GM13977 (cell line): ENCODE measurements around the gene SLAMF6.

Source experiments
- DNase-seq: peaks from one replicate; pipeline ENCODE4 v3.0.0; 2012; ENCODE audit warnings: low spot score
- in situ Hi-C: fragments of 300-500 bp; cut with MboI; formaldehyde crosslinking; loops from one replicate; pipeline ENCODE4 v1.12.0; 2022; ENCODE audit warnings: low sequenced_read_pairs, low pct_unique_long_range_greater_than_20kb, mixed read lengths, inconsistent platforms; ENCODE audit not compliant: unreplicated experiment
- TF ChIP-seq, protein P1 (sequence below): IDR thresholded peaks from 2 replicates; pipeline ENCODE4 v1.5.1; 2012; ENCODE audit warnings: mild to moderate bottlenecking, control low read depth; ENCODE audit not compliant: insufficient read depth; ENCODE audit errors: extremely low read depth, missing control alignments

Gene SLAMF6

DNA sequence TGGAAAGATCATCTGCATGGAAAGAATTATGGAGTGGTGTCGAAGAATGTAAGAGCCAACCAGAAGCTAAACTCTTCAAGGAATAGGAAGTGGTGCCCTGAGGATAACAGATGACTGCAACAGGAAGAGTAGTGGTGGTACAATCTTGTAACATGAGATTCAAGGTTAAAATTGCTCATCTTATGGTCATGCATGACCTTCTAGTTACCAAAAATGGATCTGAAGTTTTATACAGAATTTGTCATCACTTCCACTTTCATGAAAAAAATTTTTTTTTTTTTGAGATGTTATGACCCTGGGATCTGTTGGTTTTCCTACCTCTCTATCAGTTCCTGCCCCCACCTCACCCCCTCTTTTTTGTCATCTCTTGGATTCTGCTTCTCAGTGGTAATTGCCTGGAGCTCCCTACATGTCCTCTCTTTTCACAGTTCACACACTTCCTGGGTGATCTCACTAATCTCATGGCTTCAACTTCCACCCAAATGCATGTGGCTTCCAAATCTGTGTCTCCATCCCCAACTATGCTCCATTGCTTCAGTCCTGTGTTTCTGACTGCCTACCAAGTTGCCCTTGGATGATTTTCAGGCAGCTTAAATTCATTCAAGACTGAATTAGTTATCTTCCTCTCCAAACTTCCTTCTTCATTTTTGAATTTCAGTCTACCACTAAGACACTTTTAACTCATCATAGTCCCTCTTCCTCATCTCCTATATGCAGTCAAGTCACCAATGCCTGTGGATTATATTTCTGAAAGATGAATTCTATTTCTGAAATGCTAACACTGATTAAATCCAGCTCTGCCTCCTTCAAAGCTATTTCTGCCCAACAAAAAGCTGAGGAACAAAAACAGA lies 48.4 kb downstream of the SLAMF6 start:
- TF ChIP-seq, protein P1, sequence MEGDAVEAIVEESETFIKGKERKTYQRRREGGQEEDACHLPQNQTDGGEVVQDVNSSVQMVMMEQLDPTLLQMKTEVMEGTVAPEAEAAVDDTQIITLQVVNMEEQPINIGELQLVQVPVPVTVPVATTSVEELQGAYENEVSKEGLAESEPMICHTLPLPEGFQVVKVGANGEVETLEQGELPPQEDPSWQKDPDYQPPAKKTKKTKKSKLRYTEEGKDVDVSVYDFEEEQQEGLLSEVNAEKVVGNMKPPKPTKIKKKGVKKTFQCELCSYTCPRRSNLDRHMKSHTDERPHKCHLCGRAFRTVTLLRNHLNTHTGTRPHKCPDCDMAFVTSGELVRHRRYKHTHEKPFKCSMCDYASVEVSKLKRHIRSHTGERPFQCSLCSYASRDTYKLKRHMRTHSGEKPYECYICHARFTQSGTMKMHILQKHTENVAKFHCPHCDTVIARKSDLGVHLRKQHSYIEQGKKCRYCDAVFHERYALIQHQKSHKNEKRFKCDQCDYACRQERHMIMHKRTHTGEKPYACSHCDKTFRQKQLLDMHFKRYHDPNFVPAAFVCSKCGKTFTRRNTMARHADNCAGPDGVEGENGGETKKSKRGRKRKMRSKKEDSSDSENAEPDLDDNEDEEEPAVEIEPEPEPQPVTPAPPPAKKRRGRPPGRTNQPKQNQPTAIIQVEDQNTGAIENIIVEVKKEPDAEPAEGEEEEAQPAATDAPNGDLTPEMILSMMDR, result no peak
- no peak for DNase-seq
- in situ Hi-C loops, result no loop called here

DNA sequence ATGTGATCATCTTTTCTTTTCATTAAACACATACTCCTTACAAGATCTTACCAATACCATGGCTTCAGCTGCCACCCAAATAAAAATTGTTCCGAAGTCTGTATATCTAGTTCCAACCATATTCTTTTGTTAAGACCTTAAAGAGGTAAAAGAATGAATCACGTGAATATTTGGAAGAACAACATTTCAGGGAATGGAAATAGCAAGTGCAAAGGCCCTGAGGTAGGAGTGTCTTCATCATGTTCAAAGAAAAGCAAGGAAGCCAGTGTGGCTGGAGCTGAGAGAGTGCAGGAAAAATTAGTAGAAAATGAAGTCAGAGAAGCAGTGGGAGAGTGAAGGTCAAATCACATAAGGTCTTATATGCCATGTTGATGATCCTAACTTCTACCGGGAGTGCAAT lies 50.9 kb downstream of the SLAMF6 start:
- in situ Hi-C loops, result no loop called here
- TF ChIP-seq, protein P1, result no peak
- no peak for DNase-seq

DNA sequence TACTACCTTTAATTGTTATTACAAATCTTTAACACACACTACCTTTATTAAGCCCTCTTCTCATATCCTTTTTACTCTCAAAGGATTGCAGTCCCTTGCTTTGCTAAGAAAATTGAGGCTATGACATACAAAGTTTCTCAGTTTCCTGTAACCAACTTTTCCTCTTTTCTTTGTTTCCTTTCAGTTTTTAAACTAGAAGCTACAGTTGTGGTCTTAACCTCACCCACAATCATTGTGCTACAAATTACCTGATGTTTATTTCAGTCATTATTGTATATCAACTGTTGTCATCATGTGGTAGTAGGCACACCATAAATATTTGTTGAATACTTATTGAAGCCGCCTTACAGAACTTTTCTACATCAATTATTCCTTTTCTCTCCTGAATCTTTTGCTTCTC lies 51.8 kb downstream of the SLAMF6 start:
- TF ChIP-seq, protein P1, result no peak
- DNase-seq, result no peak
- in situ Hi-C loops, result no loop called here

DNA sequence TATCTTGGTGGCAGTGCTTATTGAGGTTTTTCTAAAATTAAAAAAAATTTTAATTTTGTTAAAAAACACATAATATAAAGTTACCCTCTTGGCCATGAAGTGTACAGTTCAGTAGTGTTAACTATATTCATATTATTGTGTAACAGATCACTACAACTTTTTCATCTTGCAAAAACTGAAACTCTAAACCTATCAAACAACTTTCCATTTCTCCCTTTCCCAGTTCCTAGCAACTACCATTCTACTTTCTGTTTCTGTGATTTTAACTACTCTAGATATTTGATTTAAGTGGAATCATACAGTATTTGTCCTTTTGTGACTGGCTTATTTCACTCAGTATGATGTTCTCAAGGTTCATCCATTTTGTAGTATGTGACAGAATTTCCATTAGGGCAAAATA lies 55.5 kb downstream of the SLAMF6 start:
- in situ Hi-C loops, result no loop called here
- TF ChIP-seq, protein P1, result no peak
- DNase-seq, result no peak

DNA sequence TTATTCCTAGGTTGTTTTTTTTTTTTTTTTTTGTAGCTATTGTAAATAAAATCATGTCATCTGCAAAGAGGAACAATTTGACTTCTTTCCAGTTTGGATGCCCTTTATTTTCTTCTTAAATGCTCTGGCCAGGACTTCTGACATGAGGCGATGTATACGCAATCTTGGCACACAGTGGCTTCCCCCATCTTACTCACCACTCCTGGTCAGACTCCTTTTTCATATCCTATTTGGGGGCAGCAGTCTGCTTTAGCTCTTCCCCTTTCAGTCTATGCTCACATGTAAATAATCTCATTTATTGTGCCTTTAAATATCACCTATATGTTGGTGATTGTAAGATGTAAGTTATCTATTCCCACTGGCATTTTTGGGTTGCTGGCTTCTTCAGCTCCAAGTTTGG lies 56.1 kb downstream of the SLAMF6 start:
- in situ Hi-C loops, result no loop called here
- TF ChIP-seq, protein P1, result no peak
- DNase-seq, result no peak

DNA sequence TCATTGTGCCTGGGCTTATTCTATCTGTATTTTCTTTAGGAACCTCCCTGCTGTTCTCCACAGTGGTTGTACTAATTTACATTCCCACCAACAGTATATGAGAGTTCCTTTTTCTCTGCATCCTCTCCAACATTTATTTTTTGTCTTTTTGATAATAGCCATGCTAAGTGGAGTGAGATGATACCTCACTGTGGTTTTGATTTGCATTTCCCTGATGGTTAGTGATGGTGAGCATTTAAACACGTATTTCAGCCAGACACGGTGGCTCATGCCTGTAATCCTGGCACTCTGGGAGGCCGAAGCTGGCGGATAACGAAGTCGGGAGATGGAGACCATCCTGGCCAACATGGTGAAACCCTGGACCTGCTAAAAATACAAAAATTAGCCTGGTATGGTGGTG lies 57.9 kb downstream of the SLAMF6 start:
- in situ Hi-C loops, result no loop called here
- TF ChIP-seq, protein P1, result no peak
- no peak for DNase-seq
